Measurements from ENCODE around the gene ZNF579. TPM values are rescaled to one million over a fixed set of nuclear protein-coding genes. Genes with fewer than 3 reads are reported as not detected.
A peak's percentile ranks its signal among the peaks of the same experiment; 100 is the strongest.

ZNF579 gene
- total and polyA plus RNA-seq, 2 of the 13 experiments (the other 11 are each of a cell fraction or from before 2014, with no cell fraction given) = 2.1 to 2.9 TPM

DNA sequence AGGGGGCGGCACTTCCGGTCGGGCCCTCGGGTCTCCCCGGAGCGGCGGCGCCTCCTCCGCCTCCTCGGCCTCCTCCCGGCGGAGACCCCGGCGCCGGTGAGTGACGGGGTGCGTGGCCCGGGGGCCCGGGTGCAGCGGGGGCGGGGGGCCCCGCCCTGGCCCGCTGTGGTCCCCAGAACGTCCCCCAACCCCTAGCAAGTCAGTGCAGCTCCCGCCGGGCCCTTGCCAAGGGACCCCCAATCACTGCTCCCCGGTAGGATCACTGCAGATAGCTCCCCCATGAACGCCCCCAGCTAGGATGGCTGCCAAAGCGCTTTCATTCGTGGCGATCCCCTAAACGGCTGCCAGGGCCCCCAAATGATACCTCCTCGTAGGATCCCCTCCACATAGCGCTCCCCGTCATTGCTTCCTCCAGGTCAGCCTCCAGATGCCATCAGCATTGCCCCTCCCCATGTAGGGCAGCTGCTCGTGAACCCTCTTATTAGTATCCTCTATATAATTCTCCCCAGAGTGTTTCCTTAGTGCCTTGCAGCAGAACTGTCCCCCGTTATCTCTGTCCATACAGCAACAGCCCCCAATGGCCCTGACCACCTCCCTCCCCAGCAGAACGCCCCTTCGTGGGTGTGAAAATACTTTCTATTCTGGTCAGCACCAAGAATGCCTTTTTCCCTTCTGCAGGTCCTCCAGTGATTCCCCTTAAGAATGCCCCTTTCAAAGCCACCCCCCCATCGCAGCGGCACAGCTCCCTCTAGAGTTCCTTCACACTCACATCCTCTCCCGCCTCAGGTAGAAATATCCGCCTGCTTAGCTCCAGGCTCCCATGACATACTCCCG lies 25.2 kb upstream of the ZNF579 start, which contains the start of gene ZNF865 (continued):
- TF ChIP-seq HMG20A (CRISPR knock-in tag; IDR thresholded peaks at IDR 0.05; ENCODE audit: borderline replicate concordance) = no peak
- no peak for TF ChIP-seq ZNF101 (CRISPR knock-in tag; IDR thresholded peaks at IDR 0.05; ENCODE audit: borderline replicate concordance, low read depth)
- no peak for TF ChIP-seq ZNF746 (CRISPR knock-in tag; IDR thresholded peaks at IDR 0.05)
- peak; percentile 25; the same call in 1 of the 2 replicates for TF ChIP-seq EEA1 (CRISPR knock-in tag; IDR thresholded peaks at IDR 0.05; ENCODE audit: borderline replicate concordance)
- TF ChIP-seq ZNF790 (CRISPR knock-in tag; IDR thresholded peaks at IDR 0.05; ENCODE audit: borderline replicate concordance) = no peak
- no peak for TF ChIP-seq ZNF20 (CRISPR knock-in tag; IDR thresholded peaks at IDR 0.05)
- peak; percentile 33; the same call in 1 of the 2 replicates for TF ChIP-seq TBX2 (CRISPR knock-in tag; IDR thresholded peaks at IDR 0.05; ENCODE audit: borderline replicate concordance)
- peak; percentile 34 for TF ChIP-seq TEAD3 (CRISPR knock-in tag; optimal IDR thresholded peaks at IDR 0.05; ENCODE audit: borderline replicate concordance)
- TF ChIP-seq, protein P1, sequence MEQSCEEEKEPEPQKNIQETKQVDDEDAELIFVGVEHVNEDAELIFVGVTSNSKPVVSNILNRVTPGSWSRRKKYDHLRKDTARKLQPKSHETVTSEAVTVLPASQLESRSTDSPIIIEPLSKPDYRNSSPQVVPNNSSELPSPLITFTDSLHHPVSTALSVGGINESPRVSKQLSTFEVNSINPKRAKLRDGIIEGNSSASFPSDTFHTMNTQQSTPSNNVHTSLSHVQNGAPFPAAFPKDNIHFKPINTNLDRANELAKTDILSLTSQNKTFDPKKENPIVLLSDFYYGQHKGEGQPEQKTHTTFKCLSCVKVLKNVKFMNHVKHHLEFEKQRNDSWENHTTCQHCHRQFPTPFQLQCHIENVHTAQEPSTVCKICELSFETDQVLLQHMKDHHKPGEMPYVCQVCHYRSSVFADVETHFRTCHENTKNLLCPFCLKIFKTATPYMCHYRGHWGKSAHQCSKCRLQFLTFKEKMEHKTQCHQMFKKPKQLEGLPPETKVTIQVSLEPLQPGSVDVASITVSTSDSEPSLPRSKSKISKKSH (CRISPR knock-in tag; IDR thresholded peaks at IDR 0.05; ENCODE audit: borderline replicate concordance) = no peak
- no peak for TF ChIP-seq HNRNPL (IDR thresholded peaks at IDR 0.05; ENCODE audit: low read depth, low read length)
- TF ChIP-seq ZNF569 (CRISPR knock-in tag; IDR thresholded peaks at IDR 0.05; ENCODE audit: borderline replicate concordance) = no peak
- TF ChIP-seq, protein P2, sequence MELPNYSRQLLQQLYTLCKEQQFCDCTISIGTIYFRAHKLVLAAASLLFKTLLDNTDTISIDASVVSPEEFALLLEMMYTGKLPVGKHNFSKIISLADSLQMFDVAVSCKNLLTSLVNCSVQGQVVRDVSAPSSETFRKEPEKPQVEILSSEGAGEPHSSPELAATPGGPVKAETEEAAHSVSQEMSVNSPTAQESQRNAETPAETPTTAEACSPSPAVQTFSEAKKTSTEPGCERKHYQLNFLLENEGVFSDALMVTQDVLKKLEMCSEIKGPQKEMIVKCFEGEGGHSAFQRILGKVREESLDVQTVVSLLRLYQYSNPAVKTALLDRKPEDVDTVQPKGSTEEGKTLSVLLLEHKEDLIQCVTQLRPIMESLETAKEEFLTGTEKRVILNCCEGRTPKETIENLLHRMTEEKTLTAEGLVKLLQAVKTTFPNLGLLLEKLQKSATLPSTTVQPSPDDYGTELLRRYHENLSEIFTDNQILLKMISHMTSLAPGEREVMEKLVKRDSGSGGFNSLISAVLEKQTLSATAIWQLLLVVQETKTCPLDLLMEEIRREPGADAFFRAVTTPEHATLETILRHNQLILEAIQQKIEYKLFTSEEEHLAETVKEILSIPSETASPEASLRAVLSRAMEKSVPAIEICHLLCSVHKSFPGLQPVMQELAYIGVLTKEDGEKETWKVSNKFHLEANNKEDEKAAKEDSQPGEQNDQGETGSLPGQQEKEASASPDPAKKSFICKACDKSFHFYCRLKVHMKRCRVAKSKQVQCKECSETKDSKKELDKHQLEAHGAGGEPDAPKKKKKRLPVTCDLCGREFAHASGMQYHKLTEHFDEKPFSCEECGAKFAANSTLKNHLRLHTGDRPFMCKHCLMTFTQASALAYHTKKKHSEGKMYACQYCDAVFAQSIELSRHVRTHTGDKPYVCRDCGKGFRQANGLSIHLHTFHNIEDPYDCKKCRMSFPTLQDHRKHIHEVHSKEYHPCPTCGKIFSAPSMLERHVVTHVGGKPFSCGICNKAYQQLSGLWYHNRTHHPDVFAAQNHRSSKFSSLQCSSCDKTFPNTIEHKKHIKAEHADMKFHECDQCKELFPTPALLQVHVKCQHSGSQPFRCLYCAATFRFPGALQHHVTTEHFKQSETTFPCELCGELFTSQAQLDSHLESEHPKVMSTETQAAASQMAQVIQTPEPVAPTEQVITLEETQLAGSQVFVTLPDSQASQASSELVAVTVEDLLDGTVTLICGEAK (IDR thresholded peaks at IDR 0.05) = no peak
- TF ChIP-seq, protein P2 (CRISPR knock-in tag; IDR thresholded peaks at IDR 0.05) = no peak
- peak; percentile 51; the same call in 1 of the 2 replicates for TF ChIP-seq RXRB (CRISPR knock-in tag; IDR thresholded peaks at IDR 0.05; ENCODE audit: borderline replicate concordance)
- no peak for TF ChIP-seq KLF12 (CRISPR knock-in tag; IDR thresholded peaks at IDR 0.05; ENCODE audit: borderline replicate concordance)
- no peak; the same call in 1 of the 2 replicates for TF ChIP-seq NRL (CRISPR knock-in tag; IDR thresholded peaks at IDR 0.05; ENCODE audit: borderline replicate concordance)
- TF ChIP-seq MTF2 (CRISPR knock-in tag; IDR thresholded peaks at IDR 0.05; ENCODE audit: borderline replicate concordance) = no peak
- no peak for TF ChIP-seq ZNF572 (CRISPR knock-in tag; IDR thresholded peaks at IDR 0.05)
- no peak for TF ChIP-seq RAD51 (IDR thresholded peaks at IDR 0.05; ENCODE audit: borderline replicate concordance)
- TF ChIP-seq ERF (CRISPR knock-in tag; IDR thresholded peaks at IDR 0.05) = no peak
